Middle frontal gyrus (tissue), 1 donor: Measurements from ENCODE around the gene MAPKAP1.

Experiments
- DNase-seq: peaks from one replicate; pipeline ENCODE4 v3.0.0-alpha.2; 2015; ENCODE audit warnings: low spot score; ENCODE audit errors: extremely low spot score

MAPKAP1 gene

DNA sequence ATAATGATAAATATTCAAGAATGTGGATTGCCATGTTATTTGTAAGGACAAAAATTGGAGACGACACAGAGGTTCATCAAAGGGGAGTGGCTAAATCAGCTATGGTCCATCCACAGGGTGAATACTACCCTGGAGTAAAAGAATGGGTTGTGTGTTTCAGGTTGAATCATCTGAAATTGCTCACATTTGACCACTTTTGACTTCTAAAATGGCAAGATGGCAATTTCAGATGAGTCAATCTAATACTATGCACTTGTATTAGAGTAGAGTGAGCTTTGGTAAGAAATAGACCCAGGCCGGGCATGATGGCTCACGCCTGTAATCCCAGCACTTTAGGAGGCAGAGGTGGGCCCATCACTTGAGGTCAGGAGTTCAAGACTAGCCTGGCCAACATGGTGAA, 313.6 kb downstream of the MAPKAP1 start:
- DNase-seq = no peak

- DNase-seq = no peak
These were observed 315.3 kb downstream of the MAPKAP1 start for GRCh38 chr9:125391704-125392103.

DNA sequence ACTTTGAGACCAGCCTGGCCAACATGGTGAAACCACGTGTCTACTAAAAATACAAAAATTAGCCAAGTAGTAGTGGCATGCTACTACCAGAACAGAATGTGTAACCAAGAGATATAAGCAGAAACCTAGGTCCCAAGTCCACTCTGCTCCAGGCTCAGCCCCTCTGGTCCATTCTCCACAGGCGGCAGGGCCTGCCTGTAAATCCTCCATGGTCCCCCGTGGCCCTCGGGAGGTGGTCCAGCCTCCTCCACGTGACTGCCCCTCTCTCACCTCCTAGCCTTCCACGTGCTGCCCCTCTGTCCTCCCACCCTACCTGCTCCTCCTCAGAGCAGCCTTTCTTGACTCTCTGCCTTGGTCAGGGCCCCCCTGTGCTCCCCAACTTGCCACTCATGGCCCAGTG, 318.0 kb downstream of the MAPKAP1 start:
- DNase-seq = no peak

GRCh38 chr9:125387861-125388524, 319.0 kb downstream of the MAPKAP1 start:
- DNase-seq = no peak
